H9 (cell line): Measurements from ENCODE around the gene RAB3C. TPM values are rescaled to one million over a fixed set of nuclear protein-coding genes. Genes with fewer than 3 reads are reported as not detected.

Experiments used
- DNase-seq: peaks from one replicate; pipeline ENCODE4 v3.0.0-alpha.2; 2017
- H2AFZ ChIP-seq: one replicate; pipeline ENCODE4 v1.6.1; 2013; ENCODE audit warnings: mild to moderate bottlenecking, low read length, control low read depth, moderate library complexity
- H2AK5ac ChIP-seq: 2 replicates; pipeline ENCODE4 v1.6.1; 2013; ENCODE audit warnings: low read length, control low read depth, mixed read lengths; ENCODE audit not compliant: insufficient read length
- H2BK120ac ChIP-seq: one replicate; pipeline ENCODE4 v1.6.1; 2013; ENCODE audit warnings: low read depth, mild to moderate bottlenecking, low read length, control low read depth, inconsistent platforms; ENCODE audit not compliant: poor library complexity, severe bottlenecking
- H2BK12ac ChIP-seq: 2 replicates; pipeline ENCODE4 v1.6.1; 2013; ENCODE audit warnings: low read length, control low read depth, mixed read lengths, low read depth; ENCODE audit not compliant: insufficient read length
- H2BK15ac ChIP-seq: 2 replicates; pipeline ENCODE4 v1.6.1; 2013; ENCODE audit warnings: low read depth, low read length, control low read depth
- H2BK20ac ChIP-seq: one replicate; pipeline ENCODE4 v1.6.1; 2013; ENCODE audit warnings: low read depth, mild to moderate bottlenecking, low read length, control low read depth, inconsistent platforms; ENCODE audit not compliant: poor library complexity, severe bottlenecking
- H2BK5ac ChIP-seq: 2 replicates; pipeline ENCODE4 v1.6.1; 2013; ENCODE audit warnings: low read length, control low read depth, mixed read lengths; ENCODE audit not compliant: insufficient read length
- H3K14ac ChIP-seq: 2 replicates; pipeline ENCODE4 v1.6.1; 2013; ENCODE audit warnings: low read length, control low read depth; ENCODE audit not compliant: insufficient read depth
- H3K18ac ChIP-seq: 2 replicates; pipeline ENCODE4 v1.6.1; 2013; ENCODE audit warnings: low read depth, mild to moderate bottlenecking, mixed read lengths, low read length, control low read depth; ENCODE audit not compliant: insufficient read length
- H3K23ac ChIP-seq: 2 replicates; pipeline ENCODE4 v1.6.1; 2013; ENCODE audit warnings: low read length, control low read depth, mixed read lengths, low read depth; ENCODE audit not compliant: insufficient read length
- H3K23me2 ChIP-seq: 2 replicates; pipeline ENCODE4 v1.6.1; 2013; ENCODE audit warnings: low read depth, mild to moderate bottlenecking, mixed read lengths, low read length, control low read depth; ENCODE audit not compliant: insufficient read length, poor library complexity, severe bottlenecking
- H3K27ac ChIP-seq: 2 replicates; pipeline ENCODE4 v1.5.1; 2013; ENCODE audit warnings: low read length, control low read depth, mixed read lengths, low read depth; ENCODE audit not compliant: insufficient read length
- H3K27me3 ChIP-seq: 2 replicates; pipeline ENCODE4 v1.6.1; 2013; ENCODE audit warnings: low read length, control low read depth, inconsistent platforms; ENCODE audit not compliant: insufficient read depth
- H3K4ac ChIP-seq: 2 replicates; pipeline ENCODE4 v1.6.1; 2013; ENCODE audit warnings: low read depth, mild to moderate bottlenecking, control low read depth, inconsistent platforms, low read length, moderate library complexity
- H3K4me1 ChIP-seq: 2 replicates; pipeline ENCODE4 v1.6.1; 2013; ENCODE audit warnings: low read length, control low read depth, inconsistent platforms; ENCODE audit not compliant: insufficient read depth
- H3K4me2 ChIP-seq: 2 replicates; pipeline ENCODE4 v1.6.1; 2013; ENCODE audit warnings: low read length, control low read depth, mixed read lengths; ENCODE audit not compliant: insufficient read length, insufficient read depth
- H3K56ac ChIP-seq: 2 replicates; pipeline ENCODE4 v1.6.1; 2013; ENCODE audit warnings: low read depth, mild to moderate bottlenecking, mixed read lengths, low read length, control low read depth; ENCODE audit not compliant: insufficient read length
- H3K79me1 ChIP-seq: 2 replicates; pipeline ENCODE4 v1.6.1; 2013; ENCODE audit warnings: low read depth, mild to moderate bottlenecking, moderate library complexity, low read length, control low read depth, inconsistent platforms; ENCODE audit not compliant: insufficient read depth, poor library complexity, severe bottlenecking
- H3K79me2 ChIP-seq: 2 replicates; pipeline ENCODE4 v1.6.1; 2013; ENCODE audit warnings: low read length, control low read depth, inconsistent platforms; ENCODE audit not compliant: insufficient read depth
- H3K9ac ChIP-seq: 2 replicates; pipeline ENCODE4 v1.6.1; 2013; ENCODE audit warnings: low read length, control low read depth, mixed read lengths; ENCODE audit not compliant: insufficient read length; ENCODE audit errors: extremely low read depth
- H3K9me3 ChIP-seq: one replicate; pipeline ENCODE4 v1.6.1; 2013; ENCODE audit warnings: low read depth, low read length, inconsistent platforms; ENCODE audit not compliant: control insufficient read depth
- H3T11ph ChIP-seq: one replicate; pipeline ENCODE4 v1.6.1; 2013; ENCODE audit warnings: mild to moderate bottlenecking, low read length, control low read depth, inconsistent platforms
- H4K20me1 ChIP-seq: one replicate; pipeline ENCODE4 v1.6.1; 2013; ENCODE audit not compliant: control insufficient read depth, insufficient read length, insufficient read depth
- H4K5ac ChIP-seq: 2 replicates; pipeline ENCODE4 v1.6.1; 2013; ENCODE audit warnings: low read depth, mild to moderate bottlenecking, mixed read lengths, low read length, control low read depth; ENCODE audit not compliant: insufficient read length
- H4K8ac ChIP-seq: replicated peaks from 2 replicates; pipeline ENCODE4 v1.6.1; 2013; ENCODE audit warnings: low read length, control low read depth, mixed read lengths, low read depth; ENCODE audit not compliant: insufficient read length
- H4K91ac ChIP-seq: 2 replicates; pipeline ENCODE4 v1.6.1; 2013; ENCODE audit warnings: low read depth, mild to moderate bottlenecking, moderate library complexity, mixed read lengths, low read length, control low read depth; ENCODE audit not compliant: insufficient read length
- H3K27ac Mint-ChIP-seq, 3 experiments: 2 replicates in 2 of 3; 3 replicates in 1 of 3; pipeline ENCODE4 v1.8.0; 2020 to 2021; ENCODE audit warnings: mixed read lengths in 3 of 3, mild to moderate bottlenecking in 1 of 3, moderate library complexity in 1 of 3
- H3K27me3 Mint-ChIP-seq: 2 replicates; pipeline ENCODE4 v1.8.0; 2021; ENCODE audit warnings: low read depth, mild to moderate bottlenecking, moderate library complexity, mixed read lengths
- H3K36me3 Mint-ChIP-seq, 3 experiments: 2 replicates in 2 of 3; 3 replicates in 1 of 3; pipeline ENCODE4 v1.8.0; 2020 to 2021; ENCODE audit warnings: low read depth in 3 of 3, mixed read lengths in 3 of 3; ENCODE audit not compliant: insufficient read depth in 1 of 3
- H3K4me1 Mint-ChIP-seq, 2 experiments: 2 replicates each; pipeline ENCODE4 v1.8.0; 2020; ENCODE audit warnings: mixed read lengths in 2 of 2
- H3K4me3 Mint-ChIP-seq, 2 experiments: 2 replicates in 1 of 2; 3 replicates in 1 of 2; pipeline ENCODE4 v1.8.0; 2020 to 2021; ENCODE audit warnings: mild to moderate bottlenecking in 2 of 2, mixed read lengths in 2 of 2, moderate library complexity in 1 of 2
- H3K9me3 Mint-ChIP-seq, 2 experiments: 2 replicates in 1 of 2; 3 replicates in 1 of 2; pipeline ENCODE4 v1.8.0; 2020; ENCODE audit warnings: mild to moderate bottlenecking in 2 of 2, mixed read lengths in 2 of 2, moderate library complexity in 1 of 2
- CTCF ChIP-seq: fragments of 200-600 bp; sonication (generic); conservative IDR thresholded peaks from 3 replicates; pipeline ENCODE4 v1.8.0; 2021; ENCODE audit warnings: antibody characterized with exemption, mild to moderate bottlenecking
- WGBS: extraction: QIAGEN DNeasy Blood & Tissue Kit; methylation state at CpG from one replicate; pipeline ENCODE4 v1.1.7; 2013; ENCODE audit warnings: missing lambda C conversion rate, low lambda C conversion rate, mixed read lengths; ENCODE audit not compliant: insufficient read length; ENCODE audit errors: extremely low coverage; 5-methylcytosine and 5-hydroxymethylcytosine counted together
- total RNA-seq: library from RNA; stranded (reverse); gene quantifications from 2 replicates; pipeline ENCODE4 v1.2.1, GENCODE V29; 2021

RAB3C gene
- total RNA-seq, 1 experiment from 2014 or later = 16.3 TPM

DNA sequence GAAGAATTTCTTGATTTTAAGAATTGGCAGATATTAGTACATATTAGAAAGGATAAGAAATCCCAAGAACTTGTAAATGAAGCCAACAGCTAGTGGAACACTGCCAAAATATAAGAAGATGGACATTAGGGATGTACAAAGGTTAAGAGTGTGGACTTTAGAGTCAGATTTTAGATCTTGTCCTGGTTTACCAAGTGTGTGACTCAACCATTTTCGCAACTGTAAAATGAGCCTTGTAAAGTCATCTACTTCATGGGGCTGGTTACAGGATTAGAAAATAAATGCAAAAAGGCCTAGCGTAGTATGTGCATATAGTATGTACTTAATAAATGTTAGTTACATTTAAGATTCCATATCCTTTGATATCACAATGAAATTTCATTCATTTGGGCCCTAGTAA lies 260.0 kb downstream of the RAB3C start:
- peaks cover 0 to 2% of the 10 kb centered on the region in 2 experiments; a peak in 2 of 5 replicates for H3K9me3 Mint-ChIP-seq
- no peak overlapping the region for H2BK15ac ChIP-seq
- no peaks in the 10 kb centered on the region for H3K4me1 Mint-ChIP-seq
- no CpG with 5 or more reads among the region's 2 CpGs for whole genome bisulfite sequencing
- H2AK5ac ChIP-seq = no peak overlapping the region
- DNase-seq = no peak
- no peak overlapping the region for H3K18ac ChIP-seq
- H3K9ac ChIP-seq = no peak overlapping the region
- no peak overlapping the region for H3K4me3 Mint-ChIP-seq
- H3T11ph ChIP-seq = no peak overlapping the region
- no peaks in the 10 kb centered on the region for H3K23me2 ChIP-seq
- no peaks in the 10 kb centered on the region for H3K79me1 ChIP-seq
- no peaks in the 10 kb centered on the region for H3K27me3 Mint-ChIP-seq
- H2AFZ ChIP-seq = no peak overlapping the region
- H2BK5ac ChIP-seq = no peak overlapping the region
- H4K91ac ChIP-seq = no peak overlapping the region
- H3K4me1 ChIP-seq = no peaks in the 10 kb centered on the region
- no peak overlapping the region for H3K27ac Mint-ChIP-seq
- no peak overlapping the region for H4K8ac ChIP-seq
- no peaks in the 10 kb centered on the region; a peak in 1 of 7 replicates for H3K36me3 Mint-ChIP-seq
- no peak overlapping the region for H2BK12ac ChIP-seq
- no peaks in the 10 kb centered on the region for H3K27me3 ChIP-seq
- H4K5ac ChIP-seq = no peak overlapping the region
- no peak for TF ChIP-seq CTCF
- H3K23ac ChIP-seq = no peak overlapping the region
- H3K4ac ChIP-seq = no peak overlapping the region
- H4K20me1 ChIP-seq = no peaks in the 10 kb centered on the region
- no peak overlapping the region for H3K56ac ChIP-seq
- no peaks in the 10 kb centered on the region for H3K9me3 ChIP-seq
- no peak overlapping the region for H2BK20ac ChIP-seq
- H3K79me2 ChIP-seq = no peaks in the 10 kb centered on the region
- H3K27ac ChIP-seq = no peak overlapping the region
- no peak overlapping the region for H2BK120ac ChIP-seq
- H3K14ac ChIP-seq = no peak overlapping the region
- H3K4me2 ChIP-seq = no peak overlapping the region
